Activated CD4-positive, alpha-beta T cell treated with anti-CD3 and anti-CD28 coated beads, Interleukin-2, amount 50 U/mL, for 1 hour (primary cell): ENCODE measurements around the gene INTS11.
A peak's percentile ranks its signal among the peaks of the same experiment; 100 is the strongest.

Source experiments
- DNase-seq: peaks from one replicate; pipeline ENCODE4 v3.0.0-alpha.2; 2020

Gene INTS11

GRCh38 chr1:1357871-1358432 is 33.5 kb upstream of the INTS11 start:
- no peak for DNase-seq

- no peak for DNase-seq
These were observed 32.4 kb upstream of the INTS11 start for GRCh38 chr1:1356796-1357401.

GRCh38 chr1:1356166-1356795 is 31.8 kb upstream of the INTS11 start:
- DNase-seq = no peak

GRCh38 chr1:1355416-1355815 is 31.0 kb upstream of the INTS11 start:
- DNase-seq = no peak

GRCh38 chr1:1354271-1355247 is 30.1 kb upstream of the INTS11 start:
- no peak for DNase-seq

- DNase-seq = no peak
These were observed 29.1 kb upstream of the INTS11 start for GRCh38 chr1:1353389-1354151.

GRCh38 chr1:1352786-1353388 is 28.4 kb upstream of the INTS11 start:
- no peak for DNase-seq

GRCh38 chr1:1351511-1352427 is 27.3 kb upstream of the INTS11 start:
- DNase-seq = no peak

GRCh38 chr1:1349256-1350012 is 25.0 kb upstream of the INTS11 start, which contains the start of gene DVL1:
DVL1 (minus strand) TSS chr1:1349418; CDS start chr1:1349065, 353 bp downstream.
- DNase-seq = peak; percentile 68

- DNase-seq = no peak
These were observed 24.2 kb upstream of the INTS11 start for GRCh38 chr1:1348420-1349255.

GRCh38 chr1:1347663-1348419 is 23.4 kb upstream of the INTS11 start:
- no peak for DNase-seq

- DNase-seq = no peak
These were observed 22.7 kb upstream of the INTS11 start for GRCh38 chr1:1347026-1347595.

- DNase-seq = no peak
These were observed 22.0 kb upstream of the INTS11 start for GRCh38 chr1:1346501-1346890.

GRCh38 chr1:1345860-1346500 is 21.5 kb upstream of the INTS11 start:
- no peak for DNase-seq

GRCh38 chr1:1345384-1345783 is 20.9 kb upstream of the INTS11 start:
- no peak for DNase-seq

- DNase-seq = no peak
These were observed 20.3 kb upstream of the INTS11 start for GRCh38 chr1:1344655-1345361.
